H9 (cell line): ENCODE measurements around the gene UBL4A. TPM values are rescaled to one million over a fixed set of nuclear protein-coding genes. Genes with fewer than 3 reads are reported as not detected.

Experiments
- DNase-seq: peaks from one replicate; pipeline ENCODE4 v3.0.0-alpha.2; 2017
- H2AFZ ChIP-seq: one replicate; pipeline ENCODE4 v1.6.1; 2013; ENCODE audit warnings: mild to moderate bottlenecking, low read length, control low read depth, moderate library complexity
- H2AK5ac ChIP-seq: 2 replicates; pipeline ENCODE4 v1.6.1; 2013; ENCODE audit warnings: low read length, control low read depth, mixed read lengths; ENCODE audit not compliant: insufficient read length
- H2BK120ac ChIP-seq: one replicate; pipeline ENCODE4 v1.6.1; 2013; ENCODE audit warnings: low read depth, mild to moderate bottlenecking, low read length, control low read depth, inconsistent platforms; ENCODE audit not compliant: poor library complexity, severe bottlenecking
- H2BK12ac ChIP-seq: 2 replicates; pipeline ENCODE4 v1.6.1; 2013; ENCODE audit warnings: low read length, control low read depth, mixed read lengths, low read depth; ENCODE audit not compliant: insufficient read length
- H2BK15ac ChIP-seq: 2 replicates; pipeline ENCODE4 v1.6.1; 2013; ENCODE audit warnings: low read depth, low read length, control low read depth
- H2BK20ac ChIP-seq: one replicate; pipeline ENCODE4 v1.6.1; 2013; ENCODE audit warnings: low read depth, mild to moderate bottlenecking, low read length, control low read depth, inconsistent platforms; ENCODE audit not compliant: poor library complexity, severe bottlenecking
- H2BK5ac ChIP-seq: 2 replicates; pipeline ENCODE4 v1.6.1; 2013; ENCODE audit warnings: low read length, control low read depth, mixed read lengths; ENCODE audit not compliant: insufficient read length
- H3K14ac ChIP-seq: 2 replicates; pipeline ENCODE4 v1.6.1; 2013; ENCODE audit warnings: low read length, control low read depth; ENCODE audit not compliant: insufficient read depth
- H3K18ac ChIP-seq: 2 replicates; pipeline ENCODE4 v1.6.1; 2013; ENCODE audit warnings: low read depth, mild to moderate bottlenecking, mixed read lengths, low read length, control low read depth; ENCODE audit not compliant: insufficient read length
- H3K23ac ChIP-seq: 2 replicates; pipeline ENCODE4 v1.6.1; 2013; ENCODE audit warnings: low read length, control low read depth, mixed read lengths, low read depth; ENCODE audit not compliant: insufficient read length
- H3K23me2 ChIP-seq: 2 replicates; pipeline ENCODE4 v1.6.1; 2013; ENCODE audit warnings: low read depth, mild to moderate bottlenecking, mixed read lengths, low read length, control low read depth; ENCODE audit not compliant: insufficient read length, poor library complexity, severe bottlenecking
- H3K27ac ChIP-seq: 2 replicates; pipeline ENCODE4 v1.5.1; 2013; ENCODE audit warnings: low read length, control low read depth, mixed read lengths, low read depth; ENCODE audit not compliant: insufficient read length
- H3K27me3 ChIP-seq: 2 replicates; pipeline ENCODE4 v1.6.1; 2013; ENCODE audit warnings: low read length, control low read depth, inconsistent platforms; ENCODE audit not compliant: insufficient read depth
- H3K4ac ChIP-seq: 2 replicates; pipeline ENCODE4 v1.6.1; 2013; ENCODE audit warnings: low read depth, mild to moderate bottlenecking, control low read depth, inconsistent platforms, low read length, moderate library complexity
- H3K4me1 ChIP-seq: 2 replicates; pipeline ENCODE4 v1.6.1; 2013; ENCODE audit warnings: low read length, control low read depth, inconsistent platforms; ENCODE audit not compliant: insufficient read depth
- H3K4me2 ChIP-seq: 2 replicates; pipeline ENCODE4 v1.6.1; 2013; ENCODE audit warnings: low read length, control low read depth, mixed read lengths; ENCODE audit not compliant: insufficient read length, insufficient read depth
- H3K56ac ChIP-seq: 2 replicates; pipeline ENCODE4 v1.6.1; 2013; ENCODE audit warnings: low read depth, mild to moderate bottlenecking, mixed read lengths, low read length, control low read depth; ENCODE audit not compliant: insufficient read length
- H3K79me1 ChIP-seq: 2 replicates; pipeline ENCODE4 v1.6.1; 2013; ENCODE audit warnings: low read depth, mild to moderate bottlenecking, moderate library complexity, low read length, control low read depth, inconsistent platforms; ENCODE audit not compliant: insufficient read depth, poor library complexity, severe bottlenecking
- H3K79me2 ChIP-seq: 2 replicates; pipeline ENCODE4 v1.6.1; 2013; ENCODE audit warnings: low read length, control low read depth, inconsistent platforms; ENCODE audit not compliant: insufficient read depth
- H3K9ac ChIP-seq: 2 replicates; pipeline ENCODE4 v1.6.1; 2013; ENCODE audit warnings: low read length, control low read depth, mixed read lengths; ENCODE audit not compliant: insufficient read length; ENCODE audit errors: extremely low read depth
- H3K9me3 ChIP-seq: one replicate; pipeline ENCODE4 v1.6.1; 2013; ENCODE audit warnings: low read depth, low read length, inconsistent platforms; ENCODE audit not compliant: control insufficient read depth
- H3T11ph ChIP-seq: one replicate; pipeline ENCODE4 v1.6.1; 2013; ENCODE audit warnings: mild to moderate bottlenecking, low read length, control low read depth, inconsistent platforms
- H4K20me1 ChIP-seq: one replicate; pipeline ENCODE4 v1.6.1; 2013; ENCODE audit not compliant: control insufficient read depth, insufficient read length, insufficient read depth
- H4K5ac ChIP-seq: 2 replicates; pipeline ENCODE4 v1.6.1; 2013; ENCODE audit warnings: low read depth, mild to moderate bottlenecking, mixed read lengths, low read length, control low read depth; ENCODE audit not compliant: insufficient read length
- H4K8ac ChIP-seq: replicated peaks from 2 replicates; pipeline ENCODE4 v1.6.1; 2013; ENCODE audit warnings: low read length, control low read depth, mixed read lengths, low read depth; ENCODE audit not compliant: insufficient read length
- H4K91ac ChIP-seq: 2 replicates; pipeline ENCODE4 v1.6.1; 2013; ENCODE audit warnings: low read depth, mild to moderate bottlenecking, moderate library complexity, mixed read lengths, low read length, control low read depth; ENCODE audit not compliant: insufficient read length
- H3K27ac Mint-ChIP-seq, 3 experiments: 2 replicates in 2 of 3; 3 replicates in 1 of 3; pipeline ENCODE4 v1.8.0; 2020 to 2021; ENCODE audit warnings: mixed read lengths in 3 of 3, mild to moderate bottlenecking in 1 of 3, moderate library complexity in 1 of 3
- H3K27me3 Mint-ChIP-seq: 2 replicates; pipeline ENCODE4 v1.8.0; 2021; ENCODE audit warnings: low read depth, mild to moderate bottlenecking, moderate library complexity, mixed read lengths
- H3K36me3 Mint-ChIP-seq, 3 experiments: 2 replicates in 2 of 3; 3 replicates in 1 of 3; pipeline ENCODE4 v1.8.0; 2020 to 2021; ENCODE audit warnings: low read depth in 3 of 3, mixed read lengths in 3 of 3; ENCODE audit not compliant: insufficient read depth in 1 of 3
- H3K4me1 Mint-ChIP-seq, 2 experiments: 2 replicates each; pipeline ENCODE4 v1.8.0; 2020; ENCODE audit warnings: mixed read lengths in 2 of 2
- H3K4me3 Mint-ChIP-seq, 2 experiments: 2 replicates in 1 of 2; 3 replicates in 1 of 2; pipeline ENCODE4 v1.8.0; 2020 to 2021; ENCODE audit warnings: mild to moderate bottlenecking in 2 of 2, mixed read lengths in 2 of 2, moderate library complexity in 1 of 2
- H3K9me3 Mint-ChIP-seq, 2 experiments: 2 replicates in 1 of 2; 3 replicates in 1 of 2; pipeline ENCODE4 v1.8.0; 2020; ENCODE audit warnings: mild to moderate bottlenecking in 2 of 2, mixed read lengths in 2 of 2, moderate library complexity in 1 of 2
- CTCF ChIP-seq: fragments of 200-600 bp; sonication (generic); conservative IDR thresholded peaks from 3 replicates; pipeline ENCODE4 v1.8.0; 2021; ENCODE audit warnings: antibody characterized with exemption, mild to moderate bottlenecking
- WGBS: extraction: QIAGEN DNeasy Blood & Tissue Kit; methylation state at CpG from one replicate; pipeline ENCODE4 v1.1.7; 2013; ENCODE audit warnings: missing lambda C conversion rate, low lambda C conversion rate, mixed read lengths; ENCODE audit not compliant: insufficient read length; ENCODE audit errors: extremely low coverage; 5-methylcytosine and 5-hydroxymethylcytosine counted together
- total RNA-seq: library from RNA; stranded (reverse); gene quantifications from 2 replicates; pipeline ENCODE4 v1.2.1, GENCODE V29; 2021

Gene UBL4A
- total RNA-seq, 1 experiment from 2014 or later = 30.9 TPM

- no peak overlapping the region for H2BK12ac ChIP-seq
- DNase-seq = no peak
These were observed 36.1 kb downstream of the UBL4A start for GRCh38 chrX:154450312-154450711.

More at GRCh38 chrX:154450312-154450711, 36.1 kb downstream of the UBL4A start:
- no peak overlapping the region for H4K8ac ChIP-seq
- H3K56ac ChIP-seq = no peak overlapping the region
- no peak overlapping the region for H3K18ac ChIP-seq
- no peaks in the 10 kb centered on the region for H4K20me1 ChIP-seq
- no peak overlapping the region for H2AFZ ChIP-seq
- H3K36me3 Mint-ChIP-seq = peaks cover 35 to 57% (median 54%) of the 10 kb centered on the region in 3 experiments
- no peak overlapping the region for H2AK5ac ChIP-seq
- no peak overlapping the region for H3K4me2 ChIP-seq
- no peak overlapping the region for H2BK120ac ChIP-seq
- H3K4me1 Mint-ChIP-seq = no peaks in the 10 kb centered on the region
- no peak overlapping the region for H3K14ac ChIP-seq
- peaks cover 8% of the 10 kb centered on the region for H3K27me3 Mint-ChIP-seq
- peaks cover 30% of the 10 kb centered on the region for H3K9me3 ChIP-seq
- no peaks in the 10 kb centered on the region for H3K27me3 ChIP-seq
- H3K9ac ChIP-seq = no peak overlapping the region
- H4K91ac ChIP-seq = no peak overlapping the region
- no peak overlapping the region for H2BK5ac ChIP-seq
- no peaks in the 10 kb centered on the region for H3K79me2 ChIP-seq
- H4K5ac ChIP-seq = no peak overlapping the region
- H3K23me2 ChIP-seq = no peaks in the 10 kb centered on the region
- no peak overlapping the region for H2BK15ac ChIP-seq
- H3K27ac Mint-ChIP-seq = no peak overlapping the region
- no peak overlapping the region for H3K23ac ChIP-seq
- H3K27ac ChIP-seq = no peak overlapping the region
- no peak for TF ChIP-seq CTCF
- no peak overlapping the region for H3K4ac ChIP-seq
- WGBS = no CpG with 5 or more reads among the region's 17 CpGs
- H3K9me3 Mint-ChIP-seq = peaks cover 70 to 90% of the 10 kb centered on the region in 2 experiments
- no peaks in the 10 kb centered on the region for H3K79me1 ChIP-seq
- H3T11ph ChIP-seq = no peak overlapping the region
- H3K4me1 ChIP-seq = no peaks in the 10 kb centered on the region
- no peak overlapping the region for H2BK20ac ChIP-seq
- H3K4me3 Mint-ChIP-seq = no peak overlapping the region
